Kidney epithelial cell (primary cell): ENCODE data around the gene CHRM4. TPM values are rescaled to one million over a fixed set of nuclear protein-coding genes. Genes with fewer than 3 reads are reported as not detected.

Experiments
- DNase-seq: peaks from one replicate; pipeline ENCODE4 v3.0.0-alpha.2; 2010; ENCODE audit warnings: low read depth
- H3K27me3 ChIP-seq: 2 replicates; pipeline ENCODE4 v1.6.0; 2011; ENCODE audit warnings: low read length; ENCODE audit not compliant: control insufficient read depth, insufficient read depth
- H3K36me3 ChIP-seq: 2 replicates; pipeline ENCODE4 v1.5.1; 2011; ENCODE audit warnings: low read length; ENCODE audit not compliant: control insufficient read depth, insufficient read depth
- H3K4me3 ChIP-seq: 2 replicates; pipeline ENCODE4 v1.5.1; 2011; ENCODE audit warnings: low read depth, mild to moderate bottlenecking, control low read depth, low read length
- total RNA-seq: library from RNA; depleted of rRNA; stranded (reverse); fragments of >200 nt; gene quantifications from 2 replicates; pipeline ENCODE4 v1.2.3, GENCODE V29; 2015
- TF ChIP-seq, protein P1 (sequence below): IDR thresholded peaks from 2 replicates; pipeline ENCODE4 v1.5.1; 2011; ENCODE audit warnings: mild to moderate bottlenecking, moderate library complexity, low read length, control low read depth, inconsistent platforms; ENCODE audit not compliant: insufficient read depth, poor library complexity, severe bottlenecking

CHRM4 gene
- total RNA-seq, 1 donor from 2014 or later = 0.29 TPM

DNA sequence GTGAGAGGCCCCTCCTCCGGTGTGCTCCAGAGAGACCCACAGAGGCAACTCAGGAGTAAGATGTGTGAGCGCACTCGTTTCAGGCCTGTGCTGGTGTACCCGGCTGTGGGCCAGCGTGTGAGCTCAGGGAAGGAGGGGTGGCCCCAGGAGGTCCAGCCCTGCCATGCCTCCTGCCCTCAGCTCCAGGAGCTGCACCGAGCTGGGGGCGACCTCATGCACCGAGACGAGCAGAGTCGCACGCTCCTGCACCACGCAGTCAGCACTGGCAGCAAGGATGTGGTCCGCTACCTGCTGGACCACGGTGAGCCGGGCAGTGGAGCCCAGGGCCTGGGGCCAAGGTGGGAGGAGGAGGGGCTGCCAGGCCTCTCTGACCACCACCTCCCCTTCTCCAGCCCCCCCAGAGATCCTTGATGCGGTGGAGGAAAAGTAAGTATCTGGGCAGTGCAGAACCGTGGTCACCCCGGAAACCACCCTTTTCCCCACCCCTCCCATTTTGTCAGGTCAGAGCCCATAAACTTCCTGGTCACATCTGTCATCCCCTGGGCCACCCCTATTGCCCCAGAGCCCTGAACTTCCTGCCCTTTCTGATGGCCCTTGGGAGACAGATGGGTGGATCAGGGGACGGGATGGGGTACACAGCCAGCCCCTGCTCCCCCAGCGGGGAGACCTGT, 12.6 kb downstream of the CHRM4 start:
- no peaks in the 10 kb centered on the region for H3K36me3 ChIP-seq
- H3K27me3 ChIP-seq = no peaks in the 10 kb centered on the region
- H3K4me3 ChIP-seq = no peak overlapping the region
- TF ChIP-seq, protein P1, sequence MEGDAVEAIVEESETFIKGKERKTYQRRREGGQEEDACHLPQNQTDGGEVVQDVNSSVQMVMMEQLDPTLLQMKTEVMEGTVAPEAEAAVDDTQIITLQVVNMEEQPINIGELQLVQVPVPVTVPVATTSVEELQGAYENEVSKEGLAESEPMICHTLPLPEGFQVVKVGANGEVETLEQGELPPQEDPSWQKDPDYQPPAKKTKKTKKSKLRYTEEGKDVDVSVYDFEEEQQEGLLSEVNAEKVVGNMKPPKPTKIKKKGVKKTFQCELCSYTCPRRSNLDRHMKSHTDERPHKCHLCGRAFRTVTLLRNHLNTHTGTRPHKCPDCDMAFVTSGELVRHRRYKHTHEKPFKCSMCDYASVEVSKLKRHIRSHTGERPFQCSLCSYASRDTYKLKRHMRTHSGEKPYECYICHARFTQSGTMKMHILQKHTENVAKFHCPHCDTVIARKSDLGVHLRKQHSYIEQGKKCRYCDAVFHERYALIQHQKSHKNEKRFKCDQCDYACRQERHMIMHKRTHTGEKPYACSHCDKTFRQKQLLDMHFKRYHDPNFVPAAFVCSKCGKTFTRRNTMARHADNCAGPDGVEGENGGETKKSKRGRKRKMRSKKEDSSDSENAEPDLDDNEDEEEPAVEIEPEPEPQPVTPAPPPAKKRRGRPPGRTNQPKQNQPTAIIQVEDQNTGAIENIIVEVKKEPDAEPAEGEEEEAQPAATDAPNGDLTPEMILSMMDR = no peak
- no peak for DNase-seq

DNA sequence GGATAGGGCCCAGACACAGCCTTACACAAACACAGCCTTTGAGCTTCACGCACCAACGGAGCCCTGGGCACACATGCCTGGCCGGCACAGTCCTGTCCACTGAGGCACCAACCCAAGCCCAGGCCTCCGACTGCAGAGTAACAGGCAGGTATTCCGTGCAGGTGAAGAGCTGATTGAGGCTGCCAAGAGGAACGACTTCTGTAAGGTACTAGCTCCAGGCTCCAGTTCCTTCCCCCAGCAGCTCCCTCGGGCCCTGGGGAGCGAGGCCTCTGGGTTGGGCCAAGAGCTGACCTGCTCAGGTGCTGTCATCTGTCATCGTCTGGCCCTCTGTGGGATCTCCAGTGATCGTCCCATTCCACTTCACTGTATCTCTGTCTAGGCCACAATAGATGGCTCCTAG, 13.3 kb downstream of the CHRM4 start:
- no peaks in the 10 kb centered on the region for H3K27me3 ChIP-seq
- TF ChIP-seq, protein P1 = no peak
- no peak for DNase-seq
- H3K36me3 ChIP-seq = no peaks in the 10 kb centered on the region
- H3K4me3 ChIP-seq = no peak overlapping the region

DNA sequence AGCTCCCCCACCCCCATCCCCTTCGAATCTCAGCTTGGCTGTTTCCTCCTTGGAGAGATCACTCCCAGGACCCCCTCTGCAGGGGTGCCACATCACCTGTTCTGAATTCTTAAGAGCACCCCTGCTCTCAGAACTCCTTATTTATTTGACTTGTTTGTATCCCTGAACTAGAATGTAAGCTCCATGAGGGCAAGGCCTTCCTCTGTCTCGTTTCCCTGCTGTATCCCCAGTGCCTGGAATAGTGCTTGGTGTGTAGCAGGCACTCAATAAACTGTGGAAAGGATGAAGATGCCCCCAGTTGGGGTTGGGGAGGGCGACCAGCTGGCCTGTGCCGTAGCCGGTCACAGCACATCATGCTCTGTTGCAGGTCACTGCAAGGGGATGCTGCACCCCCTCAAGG, 13.7 kb downstream of the CHRM4 start:
- TF ChIP-seq, protein P1 = no peak
- Histone ChIP-seq H3K27me3 (no peaks in the 10 kb centered on the region), H3K4me3 (no peak overlapping the region), H3K36me3 (no peaks in the 10 kb centered on the region)
- DNase-seq = no peak

DNA sequence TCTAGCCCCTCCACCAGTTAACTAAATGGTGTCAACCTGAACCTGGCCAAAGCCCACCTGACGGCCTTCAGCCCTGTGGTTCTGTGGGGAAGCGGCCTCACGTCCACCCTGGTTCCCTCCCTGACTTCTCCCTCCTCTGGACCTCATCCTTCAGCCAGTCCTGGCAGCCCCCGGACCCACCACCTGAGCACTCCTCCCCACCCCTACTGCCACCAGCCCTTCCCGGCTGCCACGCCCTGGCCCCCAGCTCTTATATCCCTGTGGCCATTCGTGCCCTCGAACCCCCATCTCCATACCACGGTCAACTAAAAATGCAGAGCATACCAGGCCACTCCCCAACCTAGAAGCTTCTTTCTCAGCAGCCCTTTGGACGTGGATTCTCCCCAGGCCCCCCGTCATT, 14.3 kb downstream of the CHRM4 start:
- no peaks in the 10 kb centered on the region for H3K36me3 ChIP-seq
- DNase-seq = no peak
- TF ChIP-seq, protein P1 = no peak

DNA sequence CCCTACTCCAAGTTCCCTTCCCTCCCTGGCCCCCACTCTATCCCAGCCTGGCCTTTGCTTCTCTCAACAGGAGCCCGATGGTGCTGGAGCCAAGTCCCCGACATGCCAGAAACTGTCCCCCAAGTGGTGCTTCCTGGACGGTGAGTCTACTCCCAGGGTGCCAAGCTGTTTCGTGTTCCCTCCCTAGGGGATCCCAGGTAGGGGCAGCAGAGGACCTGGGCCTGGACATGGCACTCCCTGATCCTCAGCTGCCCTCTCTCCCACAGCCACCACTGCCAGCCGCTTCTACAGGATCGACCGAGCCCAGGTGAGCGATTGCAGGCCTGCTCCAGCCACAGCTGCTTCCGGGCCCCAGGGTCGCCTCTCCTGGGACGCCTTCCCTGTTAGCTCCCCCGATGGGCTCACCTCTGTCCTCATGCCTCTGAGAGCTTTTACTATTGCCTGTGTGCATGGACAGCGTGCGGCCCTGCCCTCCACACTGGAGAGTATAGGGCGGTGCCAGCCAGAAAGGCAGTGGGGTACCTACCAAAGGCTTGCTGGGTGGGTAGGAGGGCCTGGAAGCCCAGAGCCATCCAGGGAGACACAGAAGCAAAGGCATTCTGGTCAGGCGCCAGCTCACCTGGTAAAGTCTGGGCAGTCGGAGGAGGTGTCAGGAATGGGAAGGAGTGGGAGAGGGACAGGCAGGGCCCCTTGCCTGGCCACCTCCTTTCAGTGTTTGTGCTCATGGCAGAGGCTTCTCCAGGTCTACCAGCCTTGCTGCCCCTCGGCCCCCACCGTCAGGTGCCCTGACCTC, 15.1 kb downstream of the CHRM4 start:
- Histone ChIP-seq H3K4me3 (no peak overlapping the region), H3K27me3 (no peaks in the 10 kb centered on the region), H3K36me3 (no peaks in the 10 kb centered on the region)
- TF ChIP-seq, protein P1 = no peak
- DNase-seq = no peak

More for the DNA sequence above, 14.3 kb downstream of the CHRM4 start:
- Histone ChIP-seq H3K4me3 (no peak overlapping the region), H3K27me3 (no peaks in the 10 kb centered on the region)
